Spleen (tissue), 11 donors: ENCODE measurements around the gene OBSCN. TPM values are rescaled to one million over a fixed set of nuclear protein-coding genes. Genes with fewer than 3 reads are reported as not detected.

Experiments used
- DNase-seq: peaks from one replicate; pipeline ENCODE4 v3.0.0-alpha.2; 2020
- H3K27ac ChIP-seq, 8 donors: fragments of 200-600 bp; sonication (generic) in 7 of 8; 1 replicate in 4 of 8; 2 replicates in 4 of 8; pipeline versions ENCODE4 v1.5.0 to v1.8.0; 2016 to 2021; ENCODE audit warnings: inconsistent platforms in 4 of 8, mild to moderate bottlenecking in 4 of 8, moderate library complexity in 1 of 8
- H3K27me3 ChIP-seq, 7 donors: fragments of 200-600 bp; sonication (generic) in 6 of 7; replicated peaks in 1 of 7; 1 replicate in 4 of 7; 2 replicates in 3 of 7; pipeline versions ENCODE4 v1.5.0 to v1.8.0; 2016 to 2021; ENCODE audit warnings: inconsistent platforms in 3 of 7, mild to moderate bottlenecking in 1 of 7
- H3K36me3 ChIP-seq, 6 donors: fragments of 200-600 bp; sonication (generic) in 5 of 6; 1 replicate in 4 of 6; 2 replicates in 2 of 6; pipeline versions ENCODE4 v1.5.0 to v1.8.0; 2016 to 2021; ENCODE audit warnings: inconsistent platforms in 2 of 6
- H3K4me1 ChIP-seq, 6 donors: fragments of 200-600 bp; sonication (generic) in 5 of 6; 1 replicate in 3 of 6; 2 replicates in 3 of 6; pipeline versions ENCODE4 v1.5.0 to v1.8.0; 2016 to 2021; ENCODE audit warnings: inconsistent platforms in 3 of 6
- H3K4me3 ChIP-seq, 8 donors: fragments of 200-600 bp; sonication (generic) in 7 of 8; 1 replicate in 4 of 8; 2 replicates in 4 of 8; pipeline versions ENCODE4 v1.5.0 to v1.8.0; 2016 to 2021; ENCODE audit warnings: inconsistent platforms in 4 of 8, mild to moderate bottlenecking in 4 of 8, moderate library complexity in 2 of 8
- H3K9me3 ChIP-seq, 8 donors: fragments of 200-600 bp; sonication (generic) in 7 of 8; 1 replicate in 4 of 8; 2 replicates in 4 of 8; pipeline versions ENCODE4 v1.5.0 to v1.8.0; 2016 to 2021; ENCODE audit warnings: inconsistent platforms in 4 of 8
- POLR2A ChIP-seq, 3 donors: fragments of 450-650 bp; IDR thresholded peaks; one replicate each; pipeline ENCODE4 v1.5.1; 2017; ENCODE audit warnings: antibody characterized with exemption in 3 of 3, mild to moderate bottlenecking in 1 of 3
- POLR2AphosphoS5 ChIP-seq, 3 donors: sonication (generic); formaldehyde crosslinking; IDR thresholded peaks; one replicate each; pipeline ENCODE4 v1.5.1; 2017; ENCODE audit warnings: antibody characterized with exemption in 3 of 3
- WGBS, 5 donors: extraction: QIAGEN DNeasy Blood & Tissue Kit in 3 of 5; methylation state at CpG; one replicate each; pipeline versions ENCODE4 v1.1.5 to v1.1.7; 2013 to 2018; 5-methylcytosine and 5-hydroxymethylcytosine counted together
- intact Hi-C: fragments of 100-400 bp; cut with DNase I; formaldehyde crosslinking; loops from one replicate; pipeline ENCODE4 v1.15.0; 2023; ENCODE audit warnings: low total_unique reads
- polyA plus RNA-seq, 3 donors: library from polyadenylated mRNA; stranded (reverse); fragments of 200-250 nt; gene quantifications; one replicate each; pipeline ENCODE4 v1.2.1, GENCODE V29; 2013
- total RNA-seq, 7 donors: library from RNA; depleted of rRNA in 3 of 7; stranded (reverse); fragments of >200 nt in 3 of 7; fragmentation: NEBNext Ultra II Directional in 4 of 7; extraction: Animal tissue kit (Norgen Biotek cat#: 25700) in 4 of 7; gene quantifications; one replicate each; pipeline versions ENCODE4 v1.1.0 to v1.2.1, GENCODE V29; 2016 to 2021
- TF ChIP-seq, protein P1 (sequence below), 11 experiments: fragments of 200-600 bp in 7 of 11; fragments of 450-650 bp in 4 of 11; sonication (generic) in 4 of 11; IDR thresholded peaks in 8 of 11; conservative IDR thresholded peaks in 3 of 11; 1 replicate in 7 of 11; 2 replicates in 4 of 11; pipeline versions ENCODE4 v1.4.0 to v1.8.0; 2016 to 2021; ENCODE audit warnings: antibody characterized with exemption in 11 of 11, inconsistent platforms in 4 of 11, mild to moderate bottlenecking in 1 of 11
- donor health status: healthy with polysubstance abuse.
- donor health status: DM: no; HTN: no; CAD: no; lungs with moderate emphysema.
- donor health status: DM: no; HTN: no; CAD: no.
- donor health status: Bipolar disorder and iron deficiency.
- donor health status: healthy.
- donor health status: DM: no; HTN: no; CAD: no.
- donor health status: DM: yes; HTN: yes; CAD: no.

Gene OBSCN
- total and polyA plus RNA-seq, 10 donors = 12.6 to 71.7 (median 41.9) TPM

DNA sequence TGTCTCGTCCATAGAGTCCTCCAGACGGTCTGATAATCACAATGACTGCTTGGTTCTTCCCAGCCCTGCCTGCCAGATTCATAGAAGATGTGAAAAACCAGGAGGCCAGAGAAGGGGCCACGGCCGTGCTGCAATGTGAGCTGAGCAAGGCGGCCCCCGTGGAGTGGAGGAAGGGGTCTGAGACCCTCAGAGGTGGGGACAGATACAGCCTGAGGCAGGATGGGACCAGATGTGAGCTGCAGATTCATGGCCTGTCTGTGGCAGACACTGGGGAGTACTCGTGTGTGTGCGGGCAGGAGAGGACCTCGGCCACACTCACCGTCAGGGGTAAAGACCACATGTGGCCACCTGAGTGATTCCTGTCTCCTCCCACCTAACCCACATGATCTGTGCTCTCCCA lies 86.9 kb downstream of the OBSCN start:
- WGBS, 5 donors = 88 to 97% (median 89%) methylated on average over 10 of the region's 10 CpGs
- H3K4me3 ChIP-seq = no peak overlapping the region

GRCh38 chr1:228295201-228295600 lies 87.4 kb downstream of the OBSCN start:
- WGBS, 5 donors = 83 to 96% (median 91%) methylated on average over 5 of the region's 5 CpGs
- Histone ChIP-seq H3K4me1 (no peaks in the 10 kb centered on the region), H3K27me3 (no peaks in the 10 kb centered on the region), H3K9me3 (peaks cover 0 to 19% (median 10%) of the 10 kb centered on the region in 8 donors), H3K36me3 (peaks cover 0 to 16% (median 0%) of the 10 kb centered on the region in 6 donors), H3K27ac (no peak overlapping the region), H3K4me3 (no peak overlapping the region)
- peak; percentile 54 for DNase-seq
- TF ChIP-seq POLR2A (IDR thresholded peaks at IDR 0.05) (no peak), POLR2AphosphoS5 (IDR thresholded peaks at IDR 0.05) (no peak)
- TF ChIP-seq, protein P1, sequence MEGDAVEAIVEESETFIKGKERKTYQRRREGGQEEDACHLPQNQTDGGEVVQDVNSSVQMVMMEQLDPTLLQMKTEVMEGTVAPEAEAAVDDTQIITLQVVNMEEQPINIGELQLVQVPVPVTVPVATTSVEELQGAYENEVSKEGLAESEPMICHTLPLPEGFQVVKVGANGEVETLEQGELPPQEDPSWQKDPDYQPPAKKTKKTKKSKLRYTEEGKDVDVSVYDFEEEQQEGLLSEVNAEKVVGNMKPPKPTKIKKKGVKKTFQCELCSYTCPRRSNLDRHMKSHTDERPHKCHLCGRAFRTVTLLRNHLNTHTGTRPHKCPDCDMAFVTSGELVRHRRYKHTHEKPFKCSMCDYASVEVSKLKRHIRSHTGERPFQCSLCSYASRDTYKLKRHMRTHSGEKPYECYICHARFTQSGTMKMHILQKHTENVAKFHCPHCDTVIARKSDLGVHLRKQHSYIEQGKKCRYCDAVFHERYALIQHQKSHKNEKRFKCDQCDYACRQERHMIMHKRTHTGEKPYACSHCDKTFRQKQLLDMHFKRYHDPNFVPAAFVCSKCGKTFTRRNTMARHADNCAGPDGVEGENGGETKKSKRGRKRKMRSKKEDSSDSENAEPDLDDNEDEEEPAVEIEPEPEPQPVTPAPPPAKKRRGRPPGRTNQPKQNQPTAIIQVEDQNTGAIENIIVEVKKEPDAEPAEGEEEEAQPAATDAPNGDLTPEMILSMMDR (IDR thresholded peaks at IDR 0.05 in 8 of 11, conservative IDR thresholded peaks at IDR 0.05 in 3 of 11) = no peak
- intact Hi-C loops = no loop called here

More for the DNA sequence above, 86.9 kb downstream of the OBSCN start:
- Histone ChIP-seq H3K4me1 (no peaks in the 10 kb centered on the region), H3K9me3 (peaks cover 0 to 14% (median 8%) of the 10 kb centered on the region in 8 donors), H3K27ac (no peak overlapping the region), H3K27me3 (no peaks in the 10 kb centered on the region), H3K36me3 (peaks cover 0 to 13% (median 0%) of the 10 kb centered on the region in 6 donors)
- TF ChIP-seq, protein P1 (IDR thresholded peaks at IDR 0.05 in 8 of 11, conservative IDR thresholded peaks at IDR 0.05 in 3 of 11) = no peak
- TF ChIP-seq POLR2A (IDR thresholded peaks at IDR 0.05) (no peak), POLR2AphosphoS5 (IDR thresholded peaks at IDR 0.05) (no peak)
- intact Hi-C loops = no loop called here
- peak; percentile 15 for DNase-seq

GRCh38 chr1:228295981-228296380 lies 88.1 kb downstream of the OBSCN start:
- WGBS, 5 donors = 55 to 84% (median 70%) methylated on average over 2 of the region's 2 CpGs

DNA sequence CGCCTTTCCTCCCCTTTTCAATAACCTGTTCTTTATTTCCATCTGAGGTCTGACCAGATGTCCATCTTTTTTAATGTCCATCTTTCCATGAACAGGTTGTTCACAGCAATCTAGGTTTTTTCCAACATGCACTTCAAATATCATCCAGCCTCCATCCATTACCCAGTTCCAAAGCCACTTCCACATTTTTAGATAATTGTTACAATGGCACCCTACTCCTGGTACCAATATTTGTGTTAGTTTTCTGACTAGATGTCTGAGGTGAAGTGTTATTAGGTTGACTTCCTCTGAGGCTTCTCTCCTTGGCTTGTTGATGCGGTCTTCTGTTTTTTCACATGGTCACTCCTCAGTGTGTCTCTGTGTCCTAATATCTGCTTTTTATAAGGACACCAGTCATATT lies 89.4 kb downstream of the OBSCN start:
- Histone ChIP-seq H3K9me3 (peaks cover 3 to 39% (median 29%) of the 10 kb centered on the region in 8 donors), H3K27me3 (no peaks in the 10 kb centered on the region), H3K4me3 (no peak overlapping the region), H3K4me1 (no peaks in the 10 kb centered on the region), H3K36me3 (peaks cover 0 to 26% (median 2%) of the 10 kb centered on the region in 6 donors), H3K27ac (no peak overlapping the region)
- intact Hi-C loops = no loop called here
- TF ChIP-seq POLR2A (IDR thresholded peaks at IDR 0.05) (no peak), POLR2AphosphoS5 (IDR thresholded peaks at IDR 0.05) (no peak)
- TF ChIP-seq, protein P1 (IDR thresholded peaks at IDR 0.05 in 8 of 11, conservative IDR thresholded peaks at IDR 0.05 in 3 of 11) = no peak
- 91 to 96% (median 94%) methylated on average over 2 of the region's 2 CpGs for WGBS, 5 donors
- DNase-seq = no peak

More at GRCh38 chr1:228295981-228296380, 88.1 kb downstream of the OBSCN start:
- no peaks in the 10 kb centered on the region for H3K4me1 ChIP-seq
- no peak for DNase-seq
- TF ChIP-seq POLR2A (IDR thresholded peaks at IDR 0.05) = no peak
- TF ChIP-seq, protein P1 (IDR thresholded peaks at IDR 0.05 in 8 of 11, conservative IDR thresholded peaks at IDR 0.05 in 3 of 11) = no peak
- H3K27ac ChIP-seq = no peak overlapping the region
- H3K27me3 ChIP-seq = no peaks in the 10 kb centered on the region
- intact Hi-C loops = no loop called here
- peaks cover 0 to 19% (median 0%) of the 10 kb centered on the region in 6 donors for H3K36me3 ChIP-seq
- no peak overlapping the region for H3K4me3 ChIP-seq
- peaks cover 0 to 26% (median 16%) of the 10 kb centered on the region in 8 donors for H3K9me3 ChIP-seq
